GM20000 (cell line): ENCODE data around the gene NT5C.
A peak's percentile ranks its signal among the peaks of the same experiment; 100 is the strongest.

Experiments used
- DNase-seq: peaks from one replicate; pipeline ENCODE4 v3.0.0; 2012; ENCODE audit warnings: low spot score
- TF ChIP-seq, protein P1 (sequence below): IDR thresholded peaks from 2 replicates; pipeline ENCODE4 v1.5.1; 2012; ENCODE audit warnings: mild to moderate bottlenecking, control low read depth; ENCODE audit errors: extremely low read depth, missing control alignments

The NT5C gene

DNA sequence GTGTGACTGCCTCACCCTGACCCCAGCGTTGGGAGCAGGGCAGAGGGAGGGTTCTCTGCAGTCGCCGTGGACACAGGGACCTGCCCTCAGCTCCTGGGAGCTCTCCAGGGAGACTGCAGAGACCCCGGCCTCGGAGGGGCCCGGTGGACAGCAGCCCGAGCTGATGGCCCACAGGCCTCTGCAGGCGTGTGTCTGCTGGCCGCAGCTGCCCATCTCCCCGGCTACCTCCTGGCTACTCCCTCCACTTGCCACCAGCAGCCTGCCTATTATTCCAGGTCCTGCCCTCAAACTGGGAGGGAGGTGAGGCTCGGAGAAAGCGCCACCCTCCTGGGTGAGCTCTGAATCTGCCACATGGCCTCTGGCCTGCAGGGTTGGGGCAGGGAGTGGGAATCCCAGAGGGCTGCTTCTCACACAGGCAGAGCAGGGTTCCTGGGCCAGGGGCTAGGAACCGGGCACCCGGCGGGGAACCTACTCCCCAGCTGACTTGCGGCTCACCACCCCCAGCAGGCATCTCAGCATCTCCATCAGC lies 36.6 kb downstream of the NT5C start:
- TF ChIP-seq, protein P1, sequence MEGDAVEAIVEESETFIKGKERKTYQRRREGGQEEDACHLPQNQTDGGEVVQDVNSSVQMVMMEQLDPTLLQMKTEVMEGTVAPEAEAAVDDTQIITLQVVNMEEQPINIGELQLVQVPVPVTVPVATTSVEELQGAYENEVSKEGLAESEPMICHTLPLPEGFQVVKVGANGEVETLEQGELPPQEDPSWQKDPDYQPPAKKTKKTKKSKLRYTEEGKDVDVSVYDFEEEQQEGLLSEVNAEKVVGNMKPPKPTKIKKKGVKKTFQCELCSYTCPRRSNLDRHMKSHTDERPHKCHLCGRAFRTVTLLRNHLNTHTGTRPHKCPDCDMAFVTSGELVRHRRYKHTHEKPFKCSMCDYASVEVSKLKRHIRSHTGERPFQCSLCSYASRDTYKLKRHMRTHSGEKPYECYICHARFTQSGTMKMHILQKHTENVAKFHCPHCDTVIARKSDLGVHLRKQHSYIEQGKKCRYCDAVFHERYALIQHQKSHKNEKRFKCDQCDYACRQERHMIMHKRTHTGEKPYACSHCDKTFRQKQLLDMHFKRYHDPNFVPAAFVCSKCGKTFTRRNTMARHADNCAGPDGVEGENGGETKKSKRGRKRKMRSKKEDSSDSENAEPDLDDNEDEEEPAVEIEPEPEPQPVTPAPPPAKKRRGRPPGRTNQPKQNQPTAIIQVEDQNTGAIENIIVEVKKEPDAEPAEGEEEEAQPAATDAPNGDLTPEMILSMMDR, result no peak
- no peak for DNase-seq

DNA sequence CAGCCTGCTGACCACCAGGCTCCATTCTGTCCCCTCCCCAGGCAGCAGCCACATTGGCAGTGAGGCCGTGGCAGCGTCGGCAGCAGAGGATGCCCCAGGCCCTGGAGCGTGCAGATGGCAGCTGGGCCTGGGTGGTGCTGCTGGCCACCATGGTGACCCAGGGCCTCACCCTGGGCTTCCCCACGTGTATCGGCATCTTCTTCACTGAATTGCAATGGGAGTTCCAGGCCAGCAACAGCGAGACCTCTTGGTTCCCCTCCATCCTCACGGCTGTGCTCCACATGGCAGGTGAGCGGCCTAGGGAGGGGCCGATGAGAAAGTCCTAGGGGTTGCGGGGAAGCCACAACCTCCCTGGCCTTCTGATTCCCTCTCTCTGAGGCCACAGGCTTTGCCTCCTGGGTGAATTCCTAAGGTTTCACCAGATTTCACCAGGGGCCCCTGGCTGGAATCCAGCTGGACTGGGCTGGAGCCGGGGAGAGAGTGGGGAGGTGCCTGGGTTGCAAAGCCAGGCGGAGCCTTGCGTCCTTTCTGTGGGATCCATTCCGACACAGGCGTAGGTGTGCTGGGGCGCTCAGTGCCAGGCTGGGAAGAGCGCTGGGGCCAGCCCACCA lies 37.9 kb downstream of the NT5C start:
- TF ChIP-seq, protein P1, result no peak
- DNase-seq, result no peak

DNA sequence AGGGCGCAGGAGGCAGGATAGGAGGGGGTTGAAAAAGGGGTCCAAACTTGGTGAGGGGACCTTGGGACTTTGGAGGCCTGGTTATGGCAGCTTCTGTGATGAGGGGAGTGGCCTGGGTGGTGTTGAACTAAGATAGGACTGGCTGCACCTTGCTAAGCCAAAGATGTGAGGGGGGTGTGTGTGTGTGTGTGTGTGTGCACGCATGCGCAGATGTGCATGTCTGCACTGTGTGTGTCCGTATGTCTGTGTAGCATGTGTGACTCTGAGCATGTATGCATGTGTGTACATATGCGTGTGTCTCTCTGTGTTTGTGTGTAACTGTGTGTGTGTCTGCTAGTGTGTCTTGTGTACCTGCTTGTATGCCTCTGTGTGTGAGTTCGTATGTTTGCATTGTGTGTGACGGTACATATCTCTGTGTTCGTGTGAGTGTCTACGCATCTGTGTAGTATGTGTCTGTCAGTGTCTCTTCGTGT lies 39.7 kb downstream of the NT5C start:
- no peak for DNase-seq
- TF ChIP-seq, protein P1, result no peak

DNA sequence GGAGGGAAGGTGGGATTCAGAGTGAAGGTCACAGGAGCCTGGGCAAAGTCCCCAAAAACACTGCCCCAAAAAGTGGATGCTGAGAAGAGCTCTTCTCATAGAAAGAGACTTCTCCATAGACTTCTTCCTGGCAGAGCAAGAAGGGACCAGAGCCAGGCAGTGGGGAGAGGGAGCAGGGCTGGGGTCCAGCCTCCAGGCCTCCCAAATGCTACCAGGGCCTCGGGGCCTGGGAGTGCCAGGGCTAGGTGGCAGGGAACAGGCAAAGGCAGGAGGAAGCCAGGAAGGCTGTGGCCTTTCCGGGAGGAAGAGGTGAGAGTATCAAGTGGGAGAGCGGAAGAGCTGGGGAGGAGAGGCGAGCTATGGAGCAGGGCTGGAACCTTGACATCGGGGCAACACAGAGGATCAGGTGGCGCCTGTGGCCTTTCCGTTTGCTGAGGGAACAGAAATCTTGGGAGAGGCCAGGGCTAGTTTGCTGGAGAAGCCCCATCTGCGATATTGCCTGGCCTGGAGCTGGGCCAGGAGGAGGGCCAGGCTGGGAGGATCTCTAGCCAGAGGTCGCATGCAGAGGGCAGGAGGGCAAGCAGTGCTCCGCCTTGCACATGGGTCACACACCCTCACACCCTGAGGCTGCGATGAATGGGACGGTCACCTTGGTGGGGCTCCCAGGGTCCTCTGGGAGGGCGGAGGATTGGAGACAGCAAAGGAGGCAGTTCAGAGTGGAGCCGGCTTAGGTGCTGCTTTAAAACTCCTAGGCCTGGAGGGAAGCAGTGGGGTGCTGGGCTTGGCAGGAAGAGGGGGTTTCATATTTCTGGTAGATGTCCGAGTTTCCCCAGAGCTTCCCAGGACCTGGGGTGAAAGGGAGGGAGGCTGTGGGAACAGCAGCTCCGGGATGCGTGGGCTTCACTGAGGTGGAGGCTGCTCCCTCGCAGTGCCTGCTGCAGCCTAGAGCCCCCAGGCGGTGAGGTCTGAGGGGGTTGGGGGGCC lies 40.4 kb downstream of the NT5C start:
- no peak for DNase-seq
- TF ChIP-seq, protein P1, result no peak

DNA sequence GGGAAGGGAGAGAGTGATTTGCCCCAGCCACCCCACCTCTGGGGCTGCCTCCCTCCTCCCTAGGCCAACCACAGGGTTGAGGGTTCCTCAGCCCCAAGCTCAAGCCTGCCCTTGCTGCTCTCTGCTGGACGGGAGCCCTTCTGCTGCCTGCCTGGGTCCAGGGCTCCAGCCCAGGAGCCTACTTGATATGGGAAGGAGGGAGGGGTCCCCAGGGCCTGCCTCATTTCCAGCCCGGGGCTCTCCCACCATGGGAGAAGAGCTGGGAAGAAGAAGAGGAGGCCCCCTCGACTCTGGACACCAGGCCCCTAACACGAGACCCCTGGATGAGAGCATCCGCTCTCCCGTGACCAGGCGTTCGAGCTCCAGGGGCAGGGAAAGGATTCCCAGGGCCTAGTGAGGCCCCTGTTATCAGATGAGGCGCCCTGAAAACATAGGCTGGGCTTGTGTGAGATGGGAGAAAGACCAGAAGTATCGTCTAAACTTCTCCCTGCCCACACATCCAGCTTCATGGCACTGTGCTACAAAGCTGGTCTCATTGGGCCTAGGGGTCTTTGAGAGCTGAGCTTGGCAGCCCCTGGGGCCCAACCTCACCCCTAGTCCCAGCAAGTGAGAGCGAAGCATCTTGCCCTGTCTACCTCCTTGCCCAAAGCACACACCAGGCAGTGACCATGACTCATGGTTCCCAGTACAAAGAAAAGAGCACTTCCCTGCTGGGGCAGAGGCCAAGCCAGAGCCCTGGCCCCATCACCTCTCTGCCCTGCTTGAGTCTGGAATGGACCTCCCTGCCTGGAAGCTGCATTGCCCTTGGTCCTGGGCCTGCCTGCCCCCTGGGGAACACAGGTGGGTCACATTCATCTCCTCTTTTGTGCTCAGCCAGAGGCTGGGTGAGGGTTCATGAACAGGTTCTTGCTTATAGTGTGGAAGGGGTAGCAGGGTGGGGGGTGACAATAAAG lies 42.8 kb downstream of the NT5C start:
- DNase-seq, result no peak
- TF ChIP-seq, protein P1, result no peak

DNA sequence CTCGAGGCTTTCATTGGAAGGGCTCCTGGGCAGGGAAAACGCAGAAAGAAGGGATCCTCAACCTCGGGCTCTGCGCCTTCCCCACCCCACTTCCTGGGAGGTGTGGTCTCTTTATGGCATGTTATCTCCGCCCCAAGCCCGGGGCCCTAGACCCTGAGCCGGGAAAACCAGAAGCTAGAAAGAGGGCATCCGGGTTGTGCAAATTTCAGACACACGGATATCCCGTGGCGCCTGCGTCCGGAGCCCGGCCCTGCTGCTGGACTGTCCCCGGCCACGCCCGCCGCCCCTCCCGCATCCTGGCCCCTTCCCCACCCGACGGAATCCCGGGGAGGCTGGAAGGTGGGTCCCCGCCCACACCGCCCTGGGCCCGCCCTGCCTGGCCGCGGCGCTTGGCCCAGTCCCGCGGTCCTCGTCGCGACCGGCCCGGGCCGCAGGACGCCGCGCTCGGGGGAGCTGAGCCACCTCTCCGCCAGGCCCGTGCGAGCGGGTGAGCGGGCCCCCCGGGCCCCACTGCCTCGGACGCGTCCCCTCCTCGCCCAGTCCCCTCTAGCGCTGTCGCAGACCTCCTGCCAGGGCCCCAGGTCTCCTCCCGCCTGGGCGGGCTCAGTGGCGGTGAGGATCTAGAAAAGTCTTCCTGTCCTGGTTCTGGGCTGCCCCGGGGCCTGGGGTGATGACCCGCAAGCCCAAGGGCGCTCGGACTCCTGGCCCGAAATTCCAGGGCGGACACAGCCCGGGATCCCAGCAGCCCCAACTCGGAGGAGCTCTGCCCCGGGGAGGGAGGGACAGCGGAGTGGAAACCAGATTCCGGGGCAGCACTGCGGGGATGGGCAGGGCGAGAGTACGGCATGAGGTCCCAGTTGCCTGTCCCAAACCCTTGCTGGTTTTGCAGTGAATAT lies 43.7 kb downstream of the NT5C start, which contains the start of gene SLC16A5:
SLC16A5 (plus strand) TSS at position 397 of the 896 bp plus-strand sequence. CDS start 5,683 bp downstream, outside the sequence.
- TF ChIP-seq, protein P1, result no peak
- DNase-seq, result peak; percentile 80
